ENCODE measurements around the gene CACNB4.

- TF ChIP-seq EZH2 (IDR thresholded peaks at IDR 0.05; ENCODE audit: low read length, unreplicated experiment), result no peak
- no peak for TF ChIP-seq CTCF (conservative IDR thresholded peaks at IDR 0.05; ENCODE audit: low read depth, low read length)
- TF ChIP-seq EZH2phosphoT487 (IDR thresholded peaks at IDR 0.05; ENCODE audit: borderline replicate concordance, low read length), result no peak
These were observed 220.6 kb downstream of the CACNB4 start for GRCh38 chr2:151878204-151878603.

Measured in PC-3 (cell line).